Astrocyte (in vitro differentiated cells and primary cell): ENCODE data around the gene SYT7. TPM values are rescaled to one million over a fixed set of nuclear protein-coding genes. Genes with fewer than 3 reads are reported as not detected.

Source experiments
- DNase-seq: peaks from one replicate; pipeline ENCODE4 v3.0.0-alpha.2; 2010; ENCODE audit warnings: low read depth
- FAIRE-seq: peaks from 2 replicates; lab custom pipeline; 2011; peaks lifted over from hg19 to GRCh38; lab: Jason Lieb, UNC
- H2AFZ ChIP-seq: 2 replicates; pipeline ENCODE4 v1.6.0; 2012; ENCODE audit warnings: low read depth, low read length, inconsistent platforms
- H3K27ac ChIP-seq: 2 replicates; pipeline ENCODE4 v1.5.1; 2011; ENCODE audit warnings: low read depth, low read length, inconsistent platforms
- H3K27me3 ChIP-seq: 2 replicates; pipeline ENCODE4 v1.6.0; 2011; ENCODE audit warnings: low read length, inconsistent platforms; ENCODE audit not compliant: insufficient read depth
- H3K36me3 ChIP-seq: 2 replicates; pipeline ENCODE4 v1.5.1; 2011; ENCODE audit warnings: low read length, inconsistent platforms; ENCODE audit not compliant: insufficient read depth
- H3K4me1 ChIP-seq: 2 replicates; pipeline ENCODE4 v1.5.1; 2011; ENCODE audit warnings: low read length, inconsistent platforms; ENCODE audit not compliant: insufficient read depth
- H3K4me2 ChIP-seq: 2 replicates; pipeline ENCODE4 v1.6.0; 2012; ENCODE audit warnings: low read length, inconsistent platforms
- H3K4me3 ChIP-seq: 2 replicates; pipeline ENCODE4 v1.5.1; 2011; ENCODE audit warnings: low read depth, mild to moderate bottlenecking, low read length, inconsistent platforms; ENCODE audit not compliant: insufficient read depth
- H3K79me2 ChIP-seq: 2 replicates; pipeline ENCODE4 v1.6.0; 2012; ENCODE audit warnings: mild to moderate bottlenecking, low read length, inconsistent platforms; ENCODE audit not compliant: insufficient read depth
- H3K9ac ChIP-seq: 2 replicates; pipeline ENCODE4 v1.6.0; 2012; ENCODE audit warnings: mild to moderate bottlenecking, low read length, inconsistent platforms
- H3K9me3 ChIP-seq: 2 replicates; pipeline ENCODE4 v1.5.1; 2012; ENCODE audit warnings: low read depth, mild to moderate bottlenecking, low read length, inconsistent platforms; ENCODE audit not compliant: insufficient read depth
- H4K20me1 ChIP-seq: 2 replicates; pipeline ENCODE4 v1.6.0; 2012; ENCODE audit warnings: low read length, inconsistent platforms; ENCODE audit not compliant: insufficient read depth
- H3K27ac Mint-ChIP-seq: one replicate; pipeline ENCODE4 v1.8.0; 2021; ENCODE audit warnings: mild to moderate bottlenecking, mixed read lengths; ENCODE audit not compliant: unreplicated experiment
- H3K27me3 Mint-ChIP-seq: one replicate; pipeline ENCODE4 v1.8.0; 2021; ENCODE audit warnings: low read depth, mixed read lengths; ENCODE audit not compliant: unreplicated experiment
- H3K36me3 Mint-ChIP-seq: one replicate; pipeline ENCODE4 v1.8.0; 2021; ENCODE audit warnings: low read depth, mixed read lengths; ENCODE audit not compliant: unreplicated experiment
- H3K4me1 Mint-ChIP-seq: one replicate; pipeline ENCODE4 v1.8.0; 2021; ENCODE audit warnings: low read depth, mixed read lengths; ENCODE audit not compliant: unreplicated experiment
- H3K4me3 Mint-ChIP-seq: one replicate; pipeline ENCODE4 v1.8.0; 2021; ENCODE audit warnings: mild to moderate bottlenecking, moderate library complexity, mixed read lengths; ENCODE audit not compliant: unreplicated experiment
- H3K9me3 Mint-ChIP-seq: one replicate; pipeline ENCODE4 v1.8.0; 2021; ENCODE audit warnings: mild to moderate bottlenecking, mixed read lengths; ENCODE audit not compliant: unreplicated experiment
- CTCF ChIP-seq: IDR thresholded peaks from 2 replicates; pipeline ENCODE4 v1.5.1; 2011; ENCODE audit warnings: low read depth, mild to moderate bottlenecking, inconsistent platforms, low read length, moderate library complexity; ENCODE audit not compliant: insufficient read depth
- EZH2 ChIP-seq: IDR thresholded peaks from 2 replicates; pipeline ENCODE4 v1.6.1; 2012; ENCODE audit warnings: mild to moderate bottlenecking, low read length, inconsistent platforms; ENCODE audit not compliant: insufficient read depth
- total RNA-seq: library from RNA; stranded (reverse); gene quantifications from 2 replicates; pipeline ENCODE4 v1.2.1, GENCODE V29; 2021

Gene SYT7
- total RNA-seq, 1 donor from 2014 or later = 3.7 TPM

DNA sequence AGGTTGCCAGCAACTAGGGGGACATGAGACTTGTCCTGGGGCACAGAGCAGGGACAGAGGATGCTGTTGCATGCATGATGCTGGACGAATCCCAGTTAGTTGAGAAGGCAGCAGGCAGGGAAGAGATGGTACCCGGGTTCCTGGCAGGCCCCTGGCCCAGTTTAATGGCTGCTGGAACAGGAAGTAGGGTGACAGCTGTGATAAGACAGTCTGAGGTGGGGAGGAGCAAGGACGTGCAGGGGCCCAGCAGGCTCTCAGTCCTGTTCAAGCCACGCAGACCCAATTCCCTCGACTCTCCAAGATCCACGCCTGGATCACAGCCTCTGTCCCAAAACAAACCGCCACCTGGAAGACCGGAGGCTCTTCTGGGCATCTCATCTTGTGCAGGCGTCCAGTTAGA is 40.3 kb downstream of the SYT7 start:
- Mint-ChIP-seq H3K4me3 (no peak overlapping the region), H3K9me3 (peaks cover 2% of the 10 kb centered on the region), H3K27me3 (peaks cover 30% of the 10 kb centered on the region), H3K27ac (no peak overlapping the region), H3K36me3 (peaks cover 7% of the 10 kb centered on the region), H3K4me1 (peaks cover 7% of the 10 kb centered on the region)
- Histone ChIP-seq H3K4me2 (no peak overlapping the region), H3K27me3 (peaks cover 22% of the 10 kb centered on the region), H2AFZ (no peak overlapping the region), H3K9me3 (no peaks in the 10 kb centered on the region), H3K79me2 (no peaks in the 10 kb centered on the region), H3K36me3 (no peaks in the 10 kb centered on the region), H3K4me3 (no peak overlapping the region), H3K27ac (no peak overlapping the region), H4K20me1 (no peaks in the 10 kb centered on the region), H3K4me1 (no peaks in the 10 kb centered on the region), H3K9ac (no peak overlapping the region)
- DNase-seq = no peak
- FAIRE-seq = no peak
- TF ChIP-seq CTCF = no peak
- TF ChIP-seq EZH2 = no peak

DNA sequence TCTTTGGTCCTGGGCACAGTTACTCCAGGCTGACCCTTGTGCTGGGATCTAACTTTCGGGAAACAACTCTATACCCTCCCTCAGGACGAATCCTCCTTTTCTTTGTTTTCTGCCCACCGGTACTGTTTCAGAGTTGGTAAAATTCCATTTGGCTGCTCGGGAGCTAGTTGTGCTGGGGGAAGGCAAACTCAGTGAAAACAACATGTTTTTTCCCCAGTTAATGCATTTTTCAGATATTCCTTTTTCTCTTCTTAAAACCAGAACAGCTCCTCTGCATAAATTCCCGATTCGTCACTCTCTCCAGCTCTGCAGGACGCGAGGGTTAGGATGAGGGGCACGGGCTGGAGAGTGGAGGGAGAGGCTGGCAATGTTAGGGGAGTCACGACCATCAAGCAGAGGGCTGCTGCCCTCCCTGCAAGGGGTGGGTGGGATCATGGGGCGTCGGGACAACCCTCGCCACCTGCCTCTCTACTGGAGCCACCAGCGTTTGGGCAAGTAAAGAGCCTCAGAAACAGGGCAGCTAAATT is 41.0 kb downstream of the SYT7 start:
- Histone ChIP-seq H3K4me3 (no peak overlapping the region), H3K9ac (no peak overlapping the region), H3K9me3 (no peaks in the 10 kb centered on the region), H3K36me3 (no peaks in the 10 kb centered on the region), H3K4me1 (no peaks in the 10 kb centered on the region), H3K27me3 (peaks cover 22% of the 10 kb centered on the region), H3K79me2 (no peaks in the 10 kb centered on the region), H3K27ac (no peak overlapping the region), H3K4me2 (no peak overlapping the region), H2AFZ (no peak overlapping the region), H4K20me1 (no peaks in the 10 kb centered on the region)
- Mint-ChIP-seq H3K9me3 (peaks cover 3% of the 10 kb centered on the region), H3K4me1 (peaks cover 7% of the 10 kb centered on the region), H3K4me3 (no peak overlapping the region), H3K27ac (no peak overlapping the region), H3K36me3 (peaks cover 1% of the 10 kb centered on the region), H3K27me3 (peaks cover 33% of the 10 kb centered on the region)
- TF ChIP-seq EZH2 = no peak
- no peak for TF ChIP-seq CTCF
- DNase-seq (no peak), FAIRE-seq (no peak)

GRCh38 chr11:61539006-61539405 is 41.9 kb downstream of the SYT7 start:
- Mint-ChIP-seq H3K9me3 (peaks cover 4% of the 10 kb centered on the region), H3K4me3 (no peak overlapping the region), H3K27me3 (peaks cover 40% of the 10 kb centered on the region), H3K27ac (no peak overlapping the region), H3K4me1 (peaks cover 7% of the 10 kb centered on the region), H3K36me3 (peaks cover 1% of the 10 kb centered on the region)
- no peaks in the 10 kb centered on the region for H3K79me2 ChIP-seq
- H3K27me3 ChIP-seq = peaks cover 22% of the 10 kb centered on the region
- H3K9ac ChIP-seq = no peak overlapping the region
- no peak for FAIRE-seq
- TF ChIP-seq CTCF = no peak
- no peak for TF ChIP-seq EZH2
- H4K20me1 ChIP-seq = no peaks in the 10 kb centered on the region
- no peak overlapping the region for H3K4me3 ChIP-seq
- H3K4me2 ChIP-seq = no peak overlapping the region
- H3K27ac ChIP-seq = no peak overlapping the region
- H2AFZ ChIP-seq = no peak overlapping the region
- H3K4me1 ChIP-seq = no peaks in the 10 kb centered on the region
- H3K36me3 ChIP-seq = no peaks in the 10 kb centered on the region
- DNase-seq = no peak
- H3K9me3 ChIP-seq = no peaks in the 10 kb centered on the region
